ENCODE data around the gene CTSD.

CTSD gene

DNA sequence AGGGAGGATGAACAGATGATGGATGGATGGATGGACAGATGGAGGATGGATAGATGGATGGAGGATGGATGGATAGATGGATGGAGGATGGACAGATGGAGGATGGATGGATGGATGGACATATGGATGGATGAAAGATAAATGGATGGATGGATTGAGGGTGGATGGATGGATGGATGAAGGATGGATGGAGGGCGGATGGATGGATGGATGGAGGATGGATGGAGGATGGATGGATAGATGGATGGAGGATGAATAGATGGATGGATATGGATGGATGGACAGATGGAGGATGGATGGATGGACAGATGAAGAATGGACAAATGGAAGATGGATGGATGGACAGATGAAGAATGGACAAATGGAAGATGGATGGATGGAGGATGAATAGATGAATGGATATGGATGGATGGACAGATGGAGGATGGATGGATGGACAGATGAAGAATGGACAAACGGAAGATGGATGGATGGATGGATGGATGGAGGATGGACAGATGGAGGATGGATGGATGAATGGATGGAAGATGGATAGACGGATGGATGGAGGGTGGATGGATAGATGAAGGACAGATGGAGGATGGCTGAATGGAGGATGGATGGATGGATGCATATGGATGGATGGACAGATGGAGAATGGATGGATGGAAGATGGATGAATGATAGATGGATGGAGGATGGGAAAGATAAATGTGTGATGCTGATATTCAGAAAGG lies 20.7 kb downstream of the CTSD start:
- DNase-seq, result no peak

DNA sequence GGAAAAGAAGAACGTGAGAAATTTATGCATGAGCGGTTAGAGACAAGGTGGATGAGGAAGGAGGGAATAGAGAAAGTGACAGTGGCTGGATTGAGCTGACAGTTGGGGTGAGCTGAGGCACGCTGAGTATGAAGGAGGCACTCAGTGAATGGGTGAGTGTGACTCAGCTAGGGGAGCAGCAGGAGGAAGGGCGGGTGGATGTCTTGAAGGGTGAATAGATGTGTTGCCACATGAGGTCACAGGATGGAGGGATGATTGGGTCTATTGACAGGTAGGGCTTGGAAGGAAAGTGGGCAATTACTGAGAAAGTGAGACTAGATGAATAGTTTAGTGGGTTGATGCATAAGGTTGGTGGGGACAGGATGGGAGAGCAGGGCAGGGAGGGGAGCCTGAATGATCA lies 21.4 kb downstream of the CTSD start:
- no peak for DNase-seq

DNA sequence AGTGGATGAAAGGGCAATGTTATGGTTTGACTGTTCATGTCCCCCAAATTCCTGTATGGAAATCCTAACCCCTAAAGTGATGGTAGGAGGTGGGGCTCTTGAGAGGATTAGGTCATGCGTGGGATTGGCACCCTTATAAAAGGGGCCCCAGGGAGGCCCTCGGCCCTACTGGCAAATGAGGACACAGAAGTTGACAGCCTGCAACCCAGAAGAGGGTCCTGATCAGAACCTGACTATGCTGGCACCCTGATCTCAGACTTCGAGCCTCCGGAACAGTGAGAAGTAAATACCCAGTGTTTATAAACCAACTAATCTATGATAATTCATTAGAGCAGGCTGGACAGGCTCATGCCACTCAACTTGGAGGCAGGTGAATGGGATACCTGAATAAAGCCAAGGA lies 22.0 kb downstream of the CTSD start:
- DNase-seq, result no peak

DNA sequence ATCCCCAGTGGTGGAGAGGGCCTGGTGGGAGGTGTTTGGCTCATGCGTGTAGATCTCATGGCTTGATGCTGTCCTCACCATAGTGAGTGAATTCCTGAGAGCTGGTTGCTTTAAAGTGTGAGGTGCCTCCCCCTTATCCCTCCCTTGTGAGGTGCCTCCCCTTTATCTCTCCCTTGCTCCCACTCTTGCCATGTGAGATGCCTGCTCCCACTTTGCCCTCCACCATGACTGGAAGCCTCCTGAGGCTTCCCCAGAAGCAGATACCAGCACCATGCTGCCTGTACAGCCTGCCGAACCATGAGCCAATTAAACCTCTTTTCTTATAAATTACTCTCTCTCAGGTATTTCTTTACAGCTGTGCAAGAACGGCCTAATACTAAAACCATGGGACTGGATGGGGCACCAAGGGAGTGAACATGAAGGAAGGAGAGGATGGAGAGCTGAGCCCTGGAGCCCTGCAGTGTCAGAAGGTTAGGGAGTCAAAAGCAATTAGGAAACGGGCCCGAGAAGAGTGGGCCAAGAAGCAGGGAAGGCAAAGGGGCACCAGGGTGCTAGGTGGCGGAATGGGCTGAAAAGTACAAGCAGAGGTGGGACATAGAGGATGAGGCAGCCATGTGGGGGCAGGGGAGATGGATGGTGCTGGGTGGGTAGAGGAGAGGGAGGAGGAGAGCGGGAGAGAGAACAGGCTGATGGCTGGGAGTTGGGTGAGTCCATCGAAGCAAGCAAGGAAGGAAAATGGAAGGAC lies 22.8 kb downstream of the CTSD start:
- no peak for DNase-seq

DNA sequence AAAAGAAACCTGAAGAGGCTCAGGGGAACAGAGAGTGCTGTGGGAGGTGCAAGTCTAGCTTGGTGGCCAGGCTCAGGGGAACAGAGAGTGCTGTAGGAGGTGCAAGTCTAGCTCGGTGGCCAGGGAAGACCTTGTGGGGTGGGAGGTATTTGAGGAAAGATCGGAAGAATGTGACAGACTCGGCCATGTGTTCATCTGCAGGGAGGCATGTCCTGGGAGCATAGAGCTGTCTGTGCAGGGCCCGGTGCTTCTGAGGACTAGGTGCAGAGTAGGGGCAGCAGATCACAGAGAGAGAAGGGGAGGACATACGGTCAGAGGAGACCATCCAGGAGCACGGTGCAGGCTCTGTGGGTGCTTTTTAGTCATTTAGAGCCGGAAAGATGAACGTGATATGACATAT lies 24.2 kb downstream of the CTSD start:
- no peak for DNase-seq

DNA sequence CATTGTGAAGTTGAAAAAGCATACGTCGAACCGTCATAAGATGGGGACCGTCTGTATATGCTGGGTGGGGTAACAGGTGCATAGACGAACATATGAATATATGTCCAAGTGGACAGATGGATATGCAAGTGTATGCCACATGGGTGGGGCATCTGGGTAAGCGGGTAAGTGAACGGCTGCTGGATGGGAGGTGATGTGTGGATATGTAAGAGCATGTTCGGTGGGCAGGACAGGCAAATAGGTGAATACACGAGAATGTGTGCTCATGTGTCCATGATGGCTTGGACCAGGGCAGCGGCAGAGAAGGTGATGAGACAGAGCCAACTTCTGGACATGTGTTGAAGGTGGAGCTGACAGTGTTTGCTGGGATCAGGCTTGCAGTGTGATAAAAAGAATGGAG lies 25.3 kb downstream of the CTSD start:
- no peak for DNase-seq

DNA sequence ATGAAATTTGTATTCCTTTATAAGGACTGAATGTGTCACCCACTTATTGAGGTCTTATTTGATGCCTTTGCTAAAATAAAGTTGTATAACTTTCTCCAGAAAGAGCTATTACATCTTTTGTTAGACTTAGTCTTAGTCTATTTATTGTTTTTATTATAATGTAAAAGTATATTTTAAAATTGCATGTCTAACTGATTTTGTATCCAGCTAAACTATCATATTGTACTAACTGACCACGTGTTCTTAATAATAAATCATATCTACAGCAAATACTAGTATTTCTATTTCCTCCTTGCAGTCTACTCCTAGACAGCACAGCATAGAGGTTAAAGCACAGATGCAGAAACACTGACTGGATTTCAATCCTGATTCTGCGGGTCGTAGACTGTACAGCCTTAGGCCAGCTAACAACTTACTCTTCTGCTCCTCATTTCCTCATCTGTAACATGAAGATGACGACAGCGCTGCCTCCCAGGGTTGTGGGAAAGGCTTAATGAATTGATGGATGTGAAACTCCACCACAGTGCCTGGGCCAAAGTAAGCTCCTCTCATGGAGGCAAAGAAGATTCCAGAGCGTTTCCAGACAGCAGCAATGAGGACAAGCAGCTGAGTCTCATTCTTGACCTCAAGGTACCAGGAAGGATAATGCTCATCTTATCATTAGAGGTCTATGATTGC lies 26.5 kb downstream of the CTSD start:
- no peak for DNase-seq

DNA sequence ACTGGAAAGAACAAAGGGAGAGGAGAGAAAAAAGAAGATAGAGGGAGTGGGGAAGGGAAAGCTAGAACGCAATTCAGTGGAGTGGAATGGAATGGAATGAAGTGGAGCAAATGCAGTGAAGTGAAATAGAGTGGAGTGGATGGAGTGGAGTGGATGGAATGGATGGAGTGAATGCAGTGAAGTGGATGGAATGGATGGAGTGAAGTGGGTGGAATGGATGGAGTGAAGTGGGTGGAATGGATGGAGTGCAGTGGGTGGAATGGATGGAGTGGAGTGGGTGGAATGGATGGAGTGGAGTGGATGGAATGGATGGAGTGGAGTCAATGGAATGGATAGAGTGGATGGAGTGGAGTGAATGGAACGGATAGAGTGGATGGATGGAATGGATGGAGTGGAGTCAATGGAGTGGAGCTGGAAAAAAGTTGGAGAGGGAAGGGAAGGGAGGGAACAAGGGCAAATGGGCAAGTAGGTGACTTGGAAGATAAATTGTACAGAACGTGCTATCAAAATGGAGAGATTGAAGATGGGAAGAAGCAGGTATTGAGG lies 27.2 kb downstream of the CTSD start:
- no peak for DNase-seq

DNA sequence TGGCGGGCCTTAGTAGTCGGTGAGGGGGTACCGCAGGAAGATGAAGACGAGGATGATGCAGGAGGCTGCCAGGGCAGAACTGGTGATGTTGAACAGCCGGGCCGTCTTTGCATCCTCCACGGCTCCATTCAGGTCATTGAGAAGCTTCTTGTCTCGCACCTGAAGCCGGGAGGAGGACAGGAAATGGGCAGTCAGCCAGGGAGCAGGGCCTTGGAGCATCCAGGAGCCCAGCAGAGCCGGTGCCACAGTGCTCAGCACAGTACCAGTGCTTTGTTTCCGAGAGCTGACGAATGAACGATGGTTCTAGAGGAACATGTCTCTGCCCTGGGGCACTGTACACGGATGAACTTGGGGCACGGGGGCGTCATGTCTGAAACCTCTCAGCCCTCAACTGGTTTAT lies 28.5 kb downstream of the CTSD start:
- DNase-seq, result no peak

DNA sequence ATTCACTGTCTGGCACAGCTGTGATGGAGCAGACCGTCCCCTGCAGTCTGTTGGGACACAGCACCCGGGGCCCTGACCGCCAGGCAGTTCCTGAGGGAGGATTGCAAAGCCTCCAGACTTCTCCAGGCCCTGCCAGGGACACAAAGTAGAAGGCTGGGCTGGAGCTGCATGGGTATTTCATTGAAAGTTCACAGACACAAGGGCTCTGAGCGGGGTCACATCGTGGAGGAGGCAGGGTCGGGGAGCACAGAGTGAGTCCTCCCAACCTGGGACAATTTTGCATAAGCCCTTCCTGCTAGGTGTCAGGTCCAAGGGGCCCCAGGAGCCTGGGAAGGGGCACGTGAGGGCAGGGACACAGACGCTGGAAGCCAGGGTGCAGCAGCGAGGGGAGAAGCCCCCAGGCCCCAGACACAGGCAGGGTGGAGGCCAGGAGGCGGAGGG lies 29.1 kb downstream of the CTSD start:
- DNase-seq, result no peak

DNA sequence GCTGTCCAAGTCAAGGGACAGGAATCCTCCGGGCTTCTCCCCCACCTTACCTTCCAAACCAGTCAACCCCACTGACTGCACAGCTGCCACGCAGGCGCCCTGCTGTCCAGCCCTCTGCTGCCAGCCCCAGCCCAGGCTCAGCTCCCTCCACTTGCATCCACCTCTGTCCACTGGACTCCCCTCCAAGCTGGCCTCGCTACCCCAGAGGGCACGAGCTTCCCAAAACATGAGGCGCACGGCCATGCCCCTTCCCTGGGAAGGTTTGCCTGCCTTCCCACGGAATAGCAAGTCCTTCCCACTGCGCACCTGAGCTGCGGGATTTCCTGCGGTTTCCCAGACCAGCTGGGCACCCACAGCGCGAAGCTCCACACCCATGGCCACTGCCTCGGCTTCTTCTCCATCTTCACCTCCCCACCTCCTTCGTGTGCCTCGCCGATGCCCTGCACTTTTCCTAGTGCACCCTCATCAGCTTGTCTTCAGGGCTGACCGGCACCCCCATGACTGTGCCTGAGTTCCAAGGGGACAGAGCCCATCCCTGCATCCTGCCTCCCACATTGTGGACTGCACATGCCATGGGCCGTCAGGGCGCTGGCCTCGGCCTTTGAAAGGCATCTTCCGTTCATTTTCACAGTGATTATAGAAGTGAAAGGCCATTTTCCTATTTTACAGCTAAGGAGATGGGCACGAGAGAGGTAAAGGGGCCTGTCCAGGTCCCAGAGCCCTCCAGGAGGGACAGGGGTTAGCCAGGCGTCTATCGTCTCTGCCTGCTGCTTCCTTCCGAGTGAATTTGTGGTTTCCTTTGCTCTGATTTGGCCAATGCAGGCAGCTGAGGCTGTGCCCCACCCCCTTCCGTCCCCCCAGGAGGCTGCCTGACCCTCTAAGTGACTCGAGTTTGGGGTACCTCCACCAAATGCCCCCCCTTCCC lies 29.7 kb downstream of the CTSD start:
- DNase-seq, result no peak

DNA sequence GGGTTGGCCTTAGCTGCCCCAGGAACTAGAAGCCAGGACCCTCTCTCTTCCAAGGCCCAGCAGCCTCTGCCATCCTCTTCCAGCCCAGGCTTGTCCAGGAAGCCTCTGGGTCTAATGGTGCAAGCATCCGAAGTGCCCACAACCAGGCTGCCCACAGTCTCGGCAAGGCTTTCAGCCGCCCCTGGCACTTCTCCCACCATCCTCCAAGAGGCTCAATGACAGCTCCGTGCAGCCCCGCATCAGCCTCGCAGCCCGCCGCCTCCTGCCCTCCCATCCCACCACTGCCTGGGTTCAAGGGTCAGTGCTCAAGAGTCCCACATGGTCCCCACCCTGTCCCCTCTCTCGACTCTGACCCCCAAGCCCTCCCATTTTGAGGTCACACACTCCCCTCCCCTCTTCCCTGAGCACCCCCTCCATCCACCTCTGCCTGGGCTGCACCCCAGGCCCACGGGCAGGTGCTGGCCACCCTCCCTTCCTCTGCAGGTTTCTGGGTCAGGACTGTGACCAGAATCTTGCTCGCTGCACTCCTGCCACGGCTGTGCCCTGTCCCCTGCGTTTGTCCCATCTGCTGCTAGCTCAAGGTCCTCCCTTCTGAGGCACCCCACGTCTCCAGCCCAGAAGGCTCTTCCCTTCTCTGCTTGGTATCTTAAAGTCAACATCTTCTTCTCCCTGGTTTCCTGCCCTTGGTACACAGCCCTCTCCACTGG lies 30.6 kb downstream of the CTSD start:
- DNase-seq, result no peak

DNA sequence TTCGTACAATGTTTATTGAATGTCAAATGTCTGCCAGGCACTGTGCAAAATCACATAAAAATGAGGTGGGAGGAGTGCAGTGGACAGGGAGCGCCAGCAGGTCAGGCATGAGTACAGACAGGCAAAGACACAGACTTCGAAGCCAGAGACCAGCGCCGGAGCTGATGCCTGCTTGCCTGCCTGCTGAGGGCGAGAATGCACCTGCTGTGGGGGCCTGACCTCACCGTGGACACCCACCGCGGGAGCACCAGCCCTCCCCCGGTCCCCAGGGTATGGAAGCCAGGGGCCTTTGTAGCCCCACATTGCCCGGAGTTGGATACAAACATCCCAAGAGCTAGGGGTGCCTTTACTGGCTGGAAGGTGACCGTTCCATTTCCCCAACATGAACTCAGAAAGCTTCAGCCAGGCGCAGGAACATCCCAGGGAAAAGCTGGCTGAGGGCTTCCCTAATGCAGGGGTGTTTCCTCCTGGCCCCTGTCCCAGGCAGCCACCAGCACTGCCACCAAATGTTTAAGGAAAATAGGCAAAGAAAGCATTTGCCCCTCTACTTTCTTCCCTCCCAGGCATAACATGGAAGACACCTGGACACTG lies 31.2 kb downstream of the CTSD start:
- DNase-seq, result no peak

DNA sequence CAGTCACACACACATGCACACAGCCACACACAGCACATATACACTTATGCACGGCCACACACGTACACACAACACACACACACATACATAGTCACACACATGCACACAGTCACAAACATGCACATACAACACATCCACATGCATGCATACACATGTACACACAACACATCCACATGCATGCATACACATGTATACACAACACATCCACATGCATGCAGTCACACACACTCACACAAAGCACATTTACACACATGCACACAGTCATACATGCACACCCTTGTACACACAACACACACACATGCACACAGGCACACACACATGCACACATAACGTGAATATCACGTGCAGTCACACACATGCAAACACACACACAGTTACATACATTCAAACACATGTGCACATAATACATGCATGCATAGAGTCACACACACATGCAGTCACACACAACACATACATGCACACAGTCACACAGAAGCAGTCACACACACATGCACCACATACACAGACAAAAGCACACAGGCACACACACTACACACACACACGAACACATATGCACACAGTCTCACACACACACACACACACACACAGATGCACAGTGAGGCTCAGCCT lies 32.2 kb downstream of the CTSD start:
- DNase-seq, result no peak

DNA sequence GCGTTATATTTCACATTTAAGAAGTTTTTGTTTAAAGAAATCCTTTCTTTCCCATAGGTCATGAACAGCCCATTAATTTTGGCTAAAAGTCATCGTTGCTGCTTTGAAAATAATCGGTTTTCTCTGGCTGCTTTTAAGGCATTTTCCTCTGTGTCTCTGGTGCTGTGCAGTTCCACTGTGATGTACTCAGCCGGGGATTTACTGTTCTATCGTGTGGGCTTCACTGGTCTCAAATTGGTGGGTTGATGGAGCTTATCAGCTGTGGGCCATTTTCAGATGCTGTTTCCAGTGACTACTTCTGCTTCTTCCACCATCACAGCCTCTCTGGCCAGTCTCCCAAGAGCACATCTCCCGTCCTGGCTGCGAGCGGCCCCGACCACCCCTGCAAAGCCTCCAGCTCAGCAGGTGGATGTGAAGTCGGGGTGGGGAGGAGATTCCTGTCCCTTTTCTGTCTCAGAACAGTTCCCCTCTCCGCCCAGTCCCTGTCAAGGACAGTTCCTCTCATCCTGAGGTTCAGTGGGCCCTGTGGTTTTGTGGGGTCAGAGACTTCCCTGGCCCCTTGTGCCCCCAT lies 33.6 kb downstream of the CTSD start:
- no peak for DNase-seq

DNA sequence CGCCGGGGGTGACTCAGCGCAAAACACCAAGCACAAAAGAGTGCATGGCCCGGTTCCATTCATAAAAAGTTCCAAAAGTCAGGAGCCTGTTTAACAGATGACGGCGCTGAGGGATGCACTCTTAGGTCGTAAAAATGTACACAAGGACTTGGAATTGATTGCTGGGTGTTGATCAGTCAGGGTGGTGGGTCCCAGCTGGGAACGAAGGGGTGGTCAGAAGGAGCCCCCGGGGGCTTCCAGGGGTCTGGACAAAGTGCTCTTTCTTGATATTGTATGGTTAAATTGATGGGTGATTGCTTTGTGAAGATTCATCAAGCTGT lies 34.1 kb downstream of the CTSD start:
- no peak for DNase-seq

DNA sequence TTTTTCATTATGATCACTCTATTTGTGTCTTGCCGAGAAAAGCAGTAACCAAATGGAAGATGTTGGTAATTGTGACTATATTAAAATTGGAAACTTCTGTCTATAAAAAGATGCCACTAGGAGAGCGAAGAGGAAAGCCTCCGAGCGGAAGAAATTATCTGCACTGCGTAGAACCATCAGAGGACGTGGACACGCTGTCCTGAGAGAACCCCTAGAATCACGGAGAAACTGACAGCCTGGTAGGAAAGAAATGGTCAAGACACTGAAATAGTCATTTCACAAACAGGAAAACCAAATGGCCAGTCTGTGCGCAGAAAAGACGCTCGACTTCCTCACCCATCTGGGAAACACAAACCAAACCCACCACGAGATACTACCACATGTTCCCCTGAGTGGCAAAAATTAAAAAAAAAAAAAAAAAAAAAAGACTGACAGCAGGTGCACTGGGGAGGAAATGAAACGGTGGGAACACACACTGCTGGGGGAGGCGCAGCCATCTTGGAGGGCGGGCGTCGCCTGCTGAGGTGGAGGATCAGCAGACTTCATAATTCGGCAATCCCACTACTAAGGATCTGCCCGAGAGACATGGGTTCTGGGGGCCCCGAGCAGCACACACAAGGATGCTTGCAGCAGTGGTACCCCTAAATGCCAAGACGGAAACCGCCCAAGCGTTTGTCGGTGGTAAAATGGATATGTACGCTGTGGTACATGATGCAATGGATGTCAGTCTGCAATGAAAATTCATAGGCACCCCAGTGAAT lies 34.6 kb downstream of the CTSD start:
- DNase-seq, result no peak

DNA sequence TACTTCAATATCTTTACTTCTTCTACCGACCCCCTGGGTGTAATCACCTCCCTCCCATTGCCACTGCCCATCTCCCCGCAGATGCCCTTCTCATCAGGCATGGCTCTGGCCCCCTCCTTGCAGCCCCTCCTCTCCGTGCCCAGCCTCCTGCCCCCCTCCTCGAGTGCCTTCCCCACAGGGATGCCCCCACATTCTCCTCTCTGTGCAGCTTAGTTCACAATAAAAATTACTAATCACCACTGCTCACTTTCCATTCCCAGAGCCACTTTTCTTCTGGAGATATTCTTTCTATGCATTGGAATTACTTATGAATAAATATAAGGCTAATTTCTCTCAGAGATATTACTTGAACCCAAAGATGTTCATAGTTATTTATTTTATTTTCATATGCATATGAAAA lies 35.4 kb downstream of the CTSD start:
- DNase-seq, result no peak

DNA sequence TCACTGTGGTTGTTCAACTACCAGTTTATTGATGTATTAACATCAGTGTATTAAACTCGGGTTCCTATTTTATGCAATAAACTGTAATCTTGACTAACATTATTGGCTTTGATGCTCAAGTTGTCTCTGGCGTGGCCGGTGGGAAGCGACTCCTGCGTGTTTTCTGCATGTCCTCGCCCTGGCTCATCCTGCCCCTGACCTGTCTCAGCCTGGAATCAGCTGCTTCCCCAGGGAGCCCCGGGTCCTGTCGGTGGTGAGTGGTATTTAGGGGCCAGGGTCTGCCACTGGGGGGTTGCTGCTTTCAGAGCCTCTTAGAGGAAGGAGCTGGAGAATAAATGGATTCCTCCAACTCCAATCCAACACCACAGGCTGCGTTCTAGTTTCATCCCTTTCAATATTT lies 35.9 kb downstream of the CTSD start:
- no peak for DNase-seq

DNA sequence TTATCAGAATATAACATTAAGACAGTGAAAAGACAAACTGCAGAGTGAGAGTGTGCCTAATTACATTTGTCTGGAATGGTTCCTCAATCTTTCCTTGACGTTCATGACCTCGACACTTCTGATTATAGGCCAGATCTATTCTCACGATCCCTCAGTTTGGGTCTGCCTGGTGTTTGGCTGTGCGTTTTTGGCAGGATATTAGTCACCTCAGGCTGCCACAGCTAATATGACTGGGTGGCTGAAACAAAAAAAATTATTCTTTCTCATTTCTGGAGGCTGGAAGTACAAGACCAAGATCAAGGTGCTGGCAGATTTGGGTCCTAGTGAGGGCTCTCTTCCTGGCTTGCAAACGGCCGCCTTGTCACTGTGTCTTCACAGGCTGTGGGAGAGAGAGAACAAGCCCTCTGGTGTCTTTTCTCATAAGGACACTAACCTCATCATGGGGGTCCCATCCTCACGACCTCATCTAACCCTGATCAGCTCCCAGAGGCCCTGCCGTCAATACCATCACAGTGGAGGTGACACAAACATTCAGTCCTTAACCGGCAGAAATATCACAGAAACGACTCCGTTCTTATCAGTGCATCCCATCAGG lies 36.5 kb downstream of the CTSD start:
- no peak for DNase-seq

All from activated gamma-delta T cell (primary cell).